PC-3 (cell line): ENCODE measurements around the gene WSCD2. TPM values are rescaled to one million over a fixed set of nuclear protein-coding genes. Genes with fewer than 3 reads are reported as not detected.

Experiments
- ATAC-seq: fragments of 200-7000 bp; cut with Tn5 transposase; 2 replicates; pipeline ENCODE4 v1.9.1; 2020; ENCODE audit warnings: mild to moderate bottlenecking, moderate library complexity
- BruUV-seq: library from RNA; stranded (reverse); fragments of 400-500 nt; replicated peaks from 2 replicates; lab custom pipeline; 2021; lab: Mats Ljungman, UMichigan
- CTCF ChIA-PET: fragments of 300-600 bp; sonication (Branson Sonifier 250); formaldehyde crosslinking; loops from one replicate; lab custom pipeline; 2022; ENCODE audit warnings: antibody characterized with exemption; lab: Charles Lee
- POLR2A ChIA-PET: fragments of 300-600 bp; sonication (Branson Sonifier 250); formaldehyde crosslinking; loops from one replicate; lab custom pipeline; 2022; ENCODE audit warnings: antibody characterized with exemption; ENCODE audit not compliant: unreplicated experiment; lab: Charles Lee
- DNase-seq: peaks from one replicate; pipeline ENCODE4 v3.0.0-alpha.2; 2015
- H2AFZ ChIP-seq: fragments of 300-600 bp; sonication (generic); 2 replicates; pipeline ENCODE4 v1.6.0; 2016; ENCODE audit warnings: antibody characterized with exemption, low read length
- H3F3A ChIP-seq: fragments of 300-600 bp; sonication (generic); one replicate; pipeline ENCODE4 v1.6.0; 2017; ENCODE audit warnings: antibody characterized with exemption, low read length, control low read depth, mild to moderate bottlenecking; ENCODE audit not compliant: unreplicated experiment
- H3K27ac ChIP-seq: fragments of 300-600 bp; sonication (generic); 2 replicates; pipeline ENCODE4 v1.5.1; 2016; ENCODE audit warnings: mild to moderate bottlenecking, low read length
- H3K27me3 ChIP-seq: fragments of 300-600 bp; sonication (generic); 2 replicates; pipeline ENCODE4 v1.6.1; 2016; ENCODE audit warnings: low read length, mixed read lengths
- H3K36me3 ChIP-seq: fragments of 300-600 bp; sonication (generic); 2 replicates; pipeline ENCODE4 v1.6.1; 2016; ENCODE audit warnings: low read depth, mixed run types, low read length, mixed read lengths
- H3K4me1 ChIP-seq: fragments of 300-600 bp; sonication (generic); 2 replicates; pipeline ENCODE4 v1.5.1; 2016; ENCODE audit warnings: low read length; ENCODE audit not compliant: insufficient read depth
- H3K4me2 ChIP-seq: fragments of 300-600 bp; sonication (generic); 2 replicates; pipeline ENCODE4 v1.6.0; 2016; ENCODE audit warnings: low read length
- H3K4me3 ChIP-seq: fragments of 300-600 bp; sonication (generic); 2 replicates; pipeline ENCODE4 v1.5.1; 2016; ENCODE audit warnings: mild to moderate bottlenecking, low read length, mixed read lengths
- H3K79me2 ChIP-seq: fragments of 300-600 bp; sonication (generic); 2 replicates; pipeline ENCODE4 v1.6.1; 2017; ENCODE audit warnings: low read length, mixed read lengths
- H3K9ac ChIP-seq: fragments of 300-600 bp; sonication (generic); 2 replicates; pipeline ENCODE4 v1.6.0; 2016; ENCODE audit warnings: mild to moderate bottlenecking, low read length
- H3K9me2 ChIP-seq: fragments of 300-600 bp; sonication (generic); replicated peaks from 2 replicates; pipeline ENCODE4 v1.6.1; 2016; ENCODE audit warnings: mixed run types, low read length, mixed read lengths
- H3K9me3 ChIP-seq: fragments of 300-600 bp; sonication (generic); 2 replicates; pipeline ENCODE4 v1.6.1; 2016; ENCODE audit warnings: low read length, mixed read lengths
- H4K20me1 ChIP-seq: fragments of 300-600 bp; sonication (generic); 2 replicates; pipeline ENCODE4 v1.6.1; 2016; ENCODE audit warnings: low read length, mixed read lengths
- CTCF ChIP-seq: fragments of 300-600 bp; sonication (generic); conservative IDR thresholded peaks from 2 replicates; pipeline ENCODE4 v1.5.1; 2017; ENCODE audit warnings: antibody characterized with exemption, low read depth, mild to moderate bottlenecking, low read length
- EZH2 ChIP-seq: fragments of 300-600 bp; sonication (generic); IDR thresholded peaks from one replicate; pipeline ENCODE4 v1.6.1; 2017; ENCODE audit warnings: antibody characterized with exemption, mild to moderate bottlenecking, low read length; ENCODE audit not compliant: unreplicated experiment
- EZH2phosphoT487 ChIP-seq: fragments of 300-600 bp; sonication (generic); IDR thresholded peaks from 2 replicates; pipeline ENCODE4 v1.6.1; 2018; ENCODE audit warnings: mild to moderate bottlenecking, antibody characterized with exemption, low read length, borderline replicate concordance
- intact Hi-C: fragments of 100-400 bp; cut with micrococcal nuclease; formaldehyde crosslinking; loops from 2 replicates; pipeline ENCODE4 v1.9.0; 2023
- total RNA-seq: library from RNA; depleted of rRNA; stranded (reverse); fragments of >200 nt; gene quantifications from 2 replicates; pipeline ENCODE4 v1.2.3, GENCODE V29; 2014

Gene WSCD2
- total RNA-seq, 1 experiment from 2014 or later, result not detected

GRCh38 chr12:108235985-108236263 lies 106.8 kb downstream of the WSCD2 start:
- Histone ChIP-seq H3K27me3 (peaks cover 30% of the 10 kb centered on the region), H3K27ac (no peak overlapping the region), H3K4me2 (no peak overlapping the region), H3K36me3 (no peaks in the 10 kb centered on the region), H3K9ac (no peak overlapping the region), H3K79me2 (no peaks in the 10 kb centered on the region), H3K9me3 (no peaks in the 10 kb centered on the region), H4K20me1 (no peaks in the 10 kb centered on the region), H3K4me3 (no peak overlapping the region), H3K4me1 (no peaks in the 10 kb centered on the region), H3F3A (no peaks in the 10 kb centered on the region), H3K9me2 (no peaks in the 10 kb centered on the region), H2AFZ (no peak overlapping the region)
- ATAC-seq (no peak), DNase-seq (no peak)
- intact Hi-C loops, result no loop called here
- TF ChIP-seq CTCF (no peak), EZH2phosphoT487 (no peak), EZH2 (no peak)
- CTCF ChIA-PET, result no interaction called here
- no TSS peak for BruUV-seq
- POLR2A ChIA-PET, result no interaction called here

DNA sequence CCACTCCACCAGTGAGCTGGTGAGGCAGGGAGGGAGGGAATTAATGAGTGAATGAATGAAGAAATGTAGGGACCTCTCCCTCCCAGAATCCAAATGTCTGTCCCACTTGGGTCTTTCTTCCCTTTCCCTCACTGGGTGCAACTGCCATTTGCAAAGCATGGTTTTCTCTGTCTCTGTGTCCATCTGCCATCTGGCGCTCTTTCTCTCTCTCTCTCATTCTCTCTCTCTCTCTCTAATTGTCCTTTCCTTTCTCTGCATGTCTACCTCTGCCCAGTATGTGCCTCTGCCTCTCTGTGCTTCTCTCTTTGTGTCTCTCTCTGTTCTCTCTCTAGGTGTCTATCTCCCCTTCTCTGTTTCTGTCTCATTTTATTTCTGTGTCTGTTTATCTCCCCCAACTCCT lies 107.3 kb downstream of the WSCD2 start:
- ATAC-seq, result no peak
- Histone ChIP-seq H3F3A (no peaks in the 10 kb centered on the region), H3K4me3 (no peak overlapping the region), H3K27ac (no peak overlapping the region), H3K79me2 (no peaks in the 10 kb centered on the region), H3K27me3 (peaks cover 27% of the 10 kb centered on the region), H4K20me1 (no peaks in the 10 kb centered on the region), H2AFZ (no peak overlapping the region), H3K4me2 (no peak overlapping the region), H3K4me1 (no peaks in the 10 kb centered on the region), H3K9me3 (no peaks in the 10 kb centered on the region), H3K36me3 (no peaks in the 10 kb centered on the region), H3K9ac (no peak overlapping the region), H3K9me2 (no peaks in the 10 kb centered on the region)
- no peak for TF ChIP-seq EZH2
- no peak for TF ChIP-seq EZH2phosphoT487
- no peak for TF ChIP-seq CTCF
- ChIA-PET POLR2A (no interaction called here), CTCF (no interaction called here)
- no TSS peak for BruUV-seq
- intact Hi-C loops, result no loop called here
- DNase-seq, result no peak

GRCh38 chr12:108237272-108237671 lies 108.2 kb downstream of the WSCD2 start:
- Histone ChIP-seq H4K20me1 (no peaks in the 10 kb centered on the region), H3K79me2 (no peaks in the 10 kb centered on the region), H3K9me3 (no peaks in the 10 kb centered on the region), H3K9me2 (no peaks in the 10 kb centered on the region), H3K27me3 (peaks cover 29% of the 10 kb centered on the region), H3K27ac (no peak overlapping the region), H3K9ac (no peak overlapping the region), H3K4me2 (no peak overlapping the region), H3K4me3 (no peak overlapping the region), H3K4me1 (no peaks in the 10 kb centered on the region), H2AFZ (no peak overlapping the region), H3K36me3 (no peaks in the 10 kb centered on the region), H3F3A (no peaks in the 10 kb centered on the region)
- DNase-seq (peak; percentile 53), ATAC-seq (peak; percentile 87)
- ChIA-PET POLR2A (no interaction called here), CTCF (no interaction called here)
- intact Hi-C loops, result no loop called here
- BruUV-seq, result no TSS peak
- TF ChIP-seq CTCF, result peak; percentile 83
- TF ChIP-seq EZH2, result no peak
